Measurements from ENCODE around the gene CIPC.

Gene CIPC

GRCh38 chr14:77140359-77141213 is 42.5 kb downstream of the CIPC start:
- Histone ChIP-seq H3K36me3 (ENCODE audit: control insufficient read depth in 1 of 2, insufficient read depth in 2 of 2, low read length in 2 of 2) (no peaks in the 10 kb centered on the region), H3K23ac (ENCODE audit: low read length) (no peak overlapping the region), H4K91ac (ENCODE audit: low read depth, low read length) (no peak overlapping the region), H3K9me3 (ENCODE audit: insufficient read depth, low read depth, low read length) (peaks cover 3% of the 10 kb centered on the region), H3K14ac (ENCODE audit: low read length) (no peak overlapping the region), H4K12ac (ENCODE audit: low read depth, low read length) (no peak overlapping the region), H3K4ac (ENCODE audit: low read depth, low read length) (no peak overlapping the region), H3K4me2 (ENCODE audit: low read length) (peak overlapping the region; percentile 72), H3K79me2 (ENCODE audit: control insufficient read depth, insufficient read depth, low read length, poor library complexity) (no peaks in the 10 kb centered on the region), H3K27ac (ENCODE audit: low read depth, low read length) (no peak overlapping the region), H3K4me3 (ENCODE audit: low read depth, low read length) (peak overlapping the region; percentile 34), H3K9ac (ENCODE audit: low read length) (no peak overlapping the region), H3K4me1 (ENCODE audit: control insufficient read depth in 1 of 2, insufficient read depth in 2 of 2, low read length in 2 of 2) (peaks cover 8 to 12% of the 10 kb centered on the region in 2 experiments), H2AFZ (ENCODE audit: insufficient read depth, low read length, poor library complexity) (no peak overlapping the region), H3K18ac (ENCODE audit: low read length) (no peak overlapping the region), H3K79me1 (ENCODE audit: low read length) (no peaks in the 10 kb centered on the region), H2AK5ac (ENCODE audit: low read length) (no peak overlapping the region), H2BK120ac (ENCODE audit: insufficient read depth, low read length, poor library complexity) (no peak overlapping the region), H4K8ac (ENCODE audit: low read depth, low read length) (no peak overlapping the region), H2BK12ac (ENCODE audit: low read length) (no peak overlapping the region), H2BK5ac (ENCODE audit: low read depth, low read length, poor library complexity) (no peak overlapping the region), H3K27me3 (ENCODE audit: insufficient read depth, low read length) (peaks cover 43% of the 10 kb centered on the region)
- no CpG with 5 or more reads among the region's 67 CpGs for WGBS (ENCODE audit: extremely low coverage, insufficient coverage, insufficient read length)
- DNase-seq = no peak

- peak within 1 kb of the TSS; percentile 30 for H2AFZ ChIP-seq (ENCODE audit: insufficient read depth, low read length, poor library complexity)
- H3K18ac ChIP-seq (ENCODE audit: low read length) = no peak within 1 kb of the TSS
- H4K8ac ChIP-seq (ENCODE audit: low read depth, low read length) = no peak within 1 kb of the TSS
- peaks cover 3% of the 10 kb centered on the region for H3K9me3 ChIP-seq (ENCODE audit: insufficient read depth, low read depth, low read length)
- H3K27ac ChIP-seq (ENCODE audit: low read depth, low read length) = no peak within 1 kb of the TSS
- peak within 1 kb of the TSS; percentile 34 for H3K4me3 ChIP-seq (ENCODE audit: low read depth, low read length)
- H3K4me1 ChIP-seq (ENCODE audit: control insufficient read depth in 1 of 2, insufficient read depth in 2 of 2, low read length in 2 of 2) = peaks cover 12 to 18% of the 10 kb centered on the region in 2 experiments
- H3K14ac ChIP-seq (ENCODE audit: low read length) = no peak within 1 kb of the TSS
- peak in 1 of 2 donors; percentile 23 for DNase-seq
- no peaks in the 10 kb centered on the region for H3K79me2 ChIP-seq (ENCODE audit: control insufficient read depth, insufficient read depth, low read length, poor library complexity)
- H2AK5ac ChIP-seq (ENCODE audit: low read length) = no peak within 1 kb of the TSS
- no peak within 1 kb of the TSS for H3K23ac ChIP-seq (ENCODE audit: low read length)
- no CpG with 5 or more reads among the region's 77 CpGs for WGBS (ENCODE audit: extremely low coverage, insufficient coverage, insufficient read length)
- H4K12ac ChIP-seq (ENCODE audit: low read depth, low read length) = no peak within 1 kb of the TSS
- no peak within 1 kb of the TSS for H2BK12ac ChIP-seq (ENCODE audit: low read length)
- H3K4me2 ChIP-seq (ENCODE audit: low read length) = peak within 1 kb of the TSS; percentile 72
- no peak within 1 kb of the TSS for H4K91ac ChIP-seq (ENCODE audit: low read depth, low read length)
- H3K4ac ChIP-seq (ENCODE audit: low read depth, low read length) = no peak within 1 kb of the TSS
- peaks cover 43% of the 10 kb centered on the region for H3K27me3 ChIP-seq (ENCODE audit: insufficient read depth, low read length)
- no peak within 1 kb of the TSS for H2BK5ac ChIP-seq (ENCODE audit: low read depth, low read length, poor library complexity)
- no peaks in the 10 kb centered on the region for H3K79me1 ChIP-seq (ENCODE audit: low read length)
- H2BK120ac ChIP-seq (ENCODE audit: insufficient read depth, low read length, poor library complexity) = no peak within 1 kb of the TSS
- H3K9ac ChIP-seq (ENCODE audit: low read length) = no peak within 1 kb of the TSS
- H3K36me3 ChIP-seq (ENCODE audit: control insufficient read depth in 1 of 2, insufficient read depth in 2 of 2, low read length in 2 of 2) = no peaks in the 10 kb centered on the region
Measured at GRCh38 chr14:77141214-77142004, 43.4 kb downstream of the CIPC start, which contains the start of gene ZDHHC22. Gene ZDHHC22 (minus strand): TSS chr14:77141791. CDS start chr14:77139738, 2,053 bp downstream.

GRCh38 chr14:77142005-77142800 is 44.1 kb downstream of the CIPC start:
- Histone ChIP-seq H3K9me3 (ENCODE audit: insufficient read depth, low read depth, low read length) (peaks cover 3% of the 10 kb centered on the region), H2BK120ac (ENCODE audit: insufficient read depth, low read length, poor library complexity) (no peak overlapping the region), H3K79me2 (ENCODE audit: control insufficient read depth, insufficient read depth, low read length, poor library complexity) (no peaks in the 10 kb centered on the region), H3K4ac (ENCODE audit: low read depth, low read length) (no peak overlapping the region), H3K27me3 (ENCODE audit: insufficient read depth, low read length) (peaks cover 43% of the 10 kb centered on the region), H3K79me1 (ENCODE audit: low read length) (no peaks in the 10 kb centered on the region), H3K9ac (ENCODE audit: low read length) (no peak overlapping the region), H3K27ac (ENCODE audit: low read depth, low read length) (no peak overlapping the region), H3K18ac (ENCODE audit: low read length) (no peak overlapping the region), H2BK5ac (ENCODE audit: low read depth, low read length, poor library complexity) (no peak overlapping the region), H3K36me3 (ENCODE audit: control insufficient read depth in 1 of 2, insufficient read depth in 2 of 2, low read length in 2 of 2) (no peaks in the 10 kb centered on the region), H3K4me2 (ENCODE audit: low read length) (peak overlapping the region; percentile 72), H4K12ac (ENCODE audit: low read depth, low read length) (no peak overlapping the region), H3K4me1 (ENCODE audit: control insufficient read depth in 1 of 2, insufficient read depth in 2 of 2, low read length in 2 of 2) (peaks cover 12 to 18% of the 10 kb centered on the region in 2 experiments), H3K4me3 (ENCODE audit: low read depth, low read length) (peak overlapping the region; percentile 34), H3K23ac (ENCODE audit: low read length) (no peak overlapping the region), H2AFZ (ENCODE audit: insufficient read depth, low read length, poor library complexity) (peak overlapping the region; percentile 30), H4K91ac (ENCODE audit: low read depth, low read length) (no peak overlapping the region), H2AK5ac (ENCODE audit: low read length) (no peak overlapping the region), H2BK12ac (ENCODE audit: low read length) (no peak overlapping the region), H4K8ac (ENCODE audit: low read depth, low read length) (no peak overlapping the region), H3K14ac (ENCODE audit: low read length) (no peak overlapping the region)
- WGBS (ENCODE audit: extremely low coverage, insufficient coverage, insufficient read length) = no CpG with 5 or more reads among the region's 9 CpGs
- no peak for DNase-seq

DNA sequence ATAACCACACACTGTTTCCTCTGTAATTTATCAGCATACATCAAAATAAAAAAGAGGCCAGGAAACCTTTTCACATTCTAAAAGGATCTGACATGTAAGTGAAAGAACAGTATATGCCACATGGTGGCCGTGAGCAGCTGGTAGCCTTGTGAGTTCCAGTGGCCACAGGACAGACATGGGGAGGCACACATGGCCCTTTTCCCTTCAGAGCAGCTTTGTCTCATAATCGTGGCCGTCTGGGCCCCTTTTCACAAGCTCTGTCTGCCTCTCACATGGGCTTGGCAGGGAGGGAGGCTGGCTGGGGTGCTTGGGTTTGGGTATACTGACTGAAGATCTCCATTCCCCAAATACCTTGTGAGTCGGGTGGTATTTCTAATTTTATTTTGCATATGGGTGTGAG is 45.0 kb downstream of the CIPC start:
- Histone ChIP-seq H3K18ac (ENCODE audit: low read length) (no peak overlapping the region), H2BK5ac (ENCODE audit: low read depth, low read length, poor library complexity) (no peak overlapping the region), H3K14ac (ENCODE audit: low read length) (no peak overlapping the region), H3K27me3 (ENCODE audit: insufficient read depth, low read length) (peaks cover 43% of the 10 kb centered on the region), H3K23ac (ENCODE audit: low read length) (no peak overlapping the region), H3K79me2 (ENCODE audit: control insufficient read depth, insufficient read depth, low read length, poor library complexity) (no peaks in the 10 kb centered on the region), H3K9ac (ENCODE audit: low read length) (no peak overlapping the region), H3K9me3 (ENCODE audit: insufficient read depth, low read depth, low read length) (peaks cover 3% of the 10 kb centered on the region), H3K27ac (ENCODE audit: low read depth, low read length) (no peak overlapping the region), H4K8ac (ENCODE audit: low read depth, low read length) (no peak overlapping the region), H4K91ac (ENCODE audit: low read depth, low read length) (no peak overlapping the region), H4K12ac (ENCODE audit: low read depth, low read length) (no peak overlapping the region), H2AK5ac (ENCODE audit: low read length) (no peak overlapping the region), H3K4ac (ENCODE audit: low read depth, low read length) (no peak overlapping the region), H2BK120ac (ENCODE audit: insufficient read depth, low read length, poor library complexity) (no peak overlapping the region), H2AFZ (ENCODE audit: insufficient read depth, low read length, poor library complexity) (no peak overlapping the region), H3K4me2 (ENCODE audit: low read length) (no peak overlapping the region), H3K36me3 (ENCODE audit: control insufficient read depth in 1 of 2, insufficient read depth in 2 of 2, low read length in 2 of 2) (no peaks in the 10 kb centered on the region), H3K4me1 (ENCODE audit: control insufficient read depth in 1 of 2, insufficient read depth in 2 of 2, low read length in 2 of 2) (peaks cover 12 to 18% of the 10 kb centered on the region in 2 experiments), H3K79me1 (ENCODE audit: low read length) (no peaks in the 10 kb centered on the region), H2BK12ac (ENCODE audit: low read length) (no peak overlapping the region), H3K4me3 (ENCODE audit: low read depth, low read length) (no peak overlapping the region)
- WGBS (ENCODE audit: extremely low coverage, insufficient coverage, insufficient read length) = no CpG with 5 or more reads among the region's 4 CpGs
- DNase-seq = no peak

Measured in trophoblast cell (in vitro differentiated cells and primary cell).